Stomach (tissue), 9 donors: ENCODE measurements around the gene LRRC7. TPM values are rescaled to one million over a fixed set of nuclear protein-coding genes. Genes with fewer than 3 reads are reported as not detected.

Experiments used
- DNase-seq, 2 donors: peaks; one replicate each; pipeline versions ENCODE4 v3.0.0 to v3.0.0-alpha.2; 2013 to 2019
- H3K27ac ChIP-seq, 5 donors: fragments of 200-600 bp in 4 of 5; sonication (generic) in 4 of 5; one replicate each; pipeline ENCODE4 v1.5.1; 2013 to 2019; ENCODE audit warnings: mild to moderate bottlenecking in 1 of 5, moderate library complexity in 1 of 5
- H3K27me3 ChIP-seq, 3 donors: fragments of 200-600 bp; sonication (generic); one replicate each; pipeline ENCODE4 v1.5.1; 2017 to 2019; ENCODE audit warnings: mixed run types in 1 of 3
- H3K36me3 ChIP-seq, 4 donors: fragments of 200-600 bp; sonication (generic); 1 replicate in 3 of 4; 2 replicates in 1 of 4; pipeline ENCODE4 v1.5.1; 2016 to 2019
- H3K4me1 ChIP-seq, 4 donors: fragments of 200-600 bp; sonication (generic); one replicate each; pipeline ENCODE4 v1.5.1; 2016 to 2019
- H3K4me3 ChIP-seq, 4 donors: fragments of 200-600 bp; sonication (generic) in 3 of 4; one replicate each; pipeline ENCODE4 v1.5.1; 2016 to 2019; ENCODE audit warnings: mild to moderate bottlenecking in 1 of 4
- H3K9me3 ChIP-seq, 4 donors: fragments of 200-600 bp; sonication (generic); one replicate each; pipeline ENCODE4 v1.5.1; 2016 to 2019
- EP300 ChIP-seq: sonication (generic); formaldehyde crosslinking; IDR thresholded peaks from one replicate; pipeline ENCODE4 v1.6.1; 2017; ENCODE audit warnings: antibody characterized with exemption
- POLR2A ChIP-seq, 4 donors: fragments of 450-650 bp; IDR thresholded peaks; one replicate each; pipeline ENCODE4 v1.6.1; 2016; ENCODE audit warnings: antibody characterized with exemption in 4 of 4, control low read depth in 2 of 4, mild to moderate bottlenecking in 1 of 4, moderate library complexity in 1 of 4
- POLR2AphosphoS5 ChIP-seq, 3 donors: sonication (generic); formaldehyde crosslinking; IDR thresholded peaks; one replicate each; pipeline ENCODE4 v1.6.1; 2016; ENCODE audit warnings: antibody characterized with exemption in 3 of 3
- WGBS, 5 donors: extraction: QIAGEN DNeasy Blood & Tissue Kit in 3 of 5; methylation state at CpG; one replicate each; pipeline versions ENCODE4 v1.1.5 to v1.1.7; 2013 to 2018; 5-methylcytosine and 5-hydroxymethylcytosine counted together
- intact Hi-C: fragments of 100-400 bp; cut with DNase I; formaldehyde crosslinking; loops from one replicate; pipeline ENCODE4 v1.15.1; 2023; ENCODE audit warnings: low total_unique reads
- polyA plus RNA-seq, 3 donors: library from polyadenylated mRNA; stranded (reverse); fragments of 200-250 nt; gene quantifications; one replicate each; pipeline ENCODE4 v1.2.3, GENCODE V29; 2013
- total RNA-seq, 5 donors: library from RNA; depleted of rRNA; stranded (reverse); fragments of >200 nt; gene quantifications; one replicate each; pipeline versions ENCODE4 v1.1.0 to v1.2.3, GENCODE V29; 2014 to 2016
- TF ChIP-seq, protein P1 (sequence below), 7 experiments: fragments of 450-650 bp in 4 of 7; fragments of 200-600 bp in 3 of 7; sonication (generic) in 3 of 7; IDR thresholded peaks; one replicate each; pipeline ENCODE4 v1.5.1; 2016 to 2019; ENCODE audit warnings: antibody characterized with exemption in 7 of 7, control low read depth in 2 of 7, mild to moderate bottlenecking in 1 of 7
- donor health status: healthy with polysubstance abuse.
- donor health status: Bipolar disorder and iron deficiency.
- donor health status: healthy.

Gene LRRC7
- total and polyA plus RNA-seq, 8 donors: 0.06 to 22.4 (median 0.31) TPM; not detected in 1

DNA sequence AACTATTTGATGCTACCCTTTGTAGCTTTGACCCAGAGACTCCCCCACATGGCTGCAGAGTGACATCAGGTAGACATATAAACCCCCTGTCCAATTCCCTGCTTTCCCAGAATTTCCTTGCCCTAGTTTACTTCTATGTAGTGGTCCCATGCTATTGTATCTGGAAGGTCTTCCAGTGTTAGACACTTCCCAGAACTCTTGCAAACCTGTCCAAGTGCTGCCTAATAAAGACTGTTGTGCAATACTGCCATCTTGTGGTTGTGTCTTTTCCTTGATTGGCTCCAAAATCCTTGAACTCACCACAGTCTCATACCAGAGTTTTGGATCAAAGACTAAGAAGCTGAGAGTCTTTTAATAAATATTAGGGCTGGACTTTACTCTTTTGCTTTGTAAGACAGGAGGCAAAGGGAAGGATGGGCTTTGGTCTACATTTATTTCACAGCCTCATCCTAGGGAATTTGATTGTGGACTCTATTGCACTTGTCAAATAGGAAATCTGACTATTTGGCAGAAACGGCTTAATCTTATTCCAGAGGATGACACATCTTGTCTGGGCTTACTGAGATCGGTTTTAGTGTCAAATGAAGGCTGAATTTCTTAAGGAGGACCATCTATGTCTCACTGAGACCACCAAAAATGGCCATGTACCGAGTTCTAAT is 169.9 kb downstream of the LRRC7 start:
- Histone ChIP-seq H3K9me3 (no peaks in the 10 kb centered on the region), H3K4me1 (peaks cover 0 to 7% (median 0%) of the 10 kb centered on the region in 4 donors), H3K4me3 (no peak overlapping the region), H3K27ac (no peak overlapping the region), H3K27me3 (no peaks in the 10 kb centered on the region), H3K36me3 (no peaks in the 10 kb centered on the region)
- intact Hi-C loops: no loop called here
- 20 to 34% (median 30%) methylated on average over 3 of the region's 3 CpGs for WGBS, 5 donors
- peak in 1 of 2 donors; percentile 80 for DNase-seq
- TF ChIP-seq, protein P1, sequence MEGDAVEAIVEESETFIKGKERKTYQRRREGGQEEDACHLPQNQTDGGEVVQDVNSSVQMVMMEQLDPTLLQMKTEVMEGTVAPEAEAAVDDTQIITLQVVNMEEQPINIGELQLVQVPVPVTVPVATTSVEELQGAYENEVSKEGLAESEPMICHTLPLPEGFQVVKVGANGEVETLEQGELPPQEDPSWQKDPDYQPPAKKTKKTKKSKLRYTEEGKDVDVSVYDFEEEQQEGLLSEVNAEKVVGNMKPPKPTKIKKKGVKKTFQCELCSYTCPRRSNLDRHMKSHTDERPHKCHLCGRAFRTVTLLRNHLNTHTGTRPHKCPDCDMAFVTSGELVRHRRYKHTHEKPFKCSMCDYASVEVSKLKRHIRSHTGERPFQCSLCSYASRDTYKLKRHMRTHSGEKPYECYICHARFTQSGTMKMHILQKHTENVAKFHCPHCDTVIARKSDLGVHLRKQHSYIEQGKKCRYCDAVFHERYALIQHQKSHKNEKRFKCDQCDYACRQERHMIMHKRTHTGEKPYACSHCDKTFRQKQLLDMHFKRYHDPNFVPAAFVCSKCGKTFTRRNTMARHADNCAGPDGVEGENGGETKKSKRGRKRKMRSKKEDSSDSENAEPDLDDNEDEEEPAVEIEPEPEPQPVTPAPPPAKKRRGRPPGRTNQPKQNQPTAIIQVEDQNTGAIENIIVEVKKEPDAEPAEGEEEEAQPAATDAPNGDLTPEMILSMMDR (IDR thresholded peaks at IDR 0.05): peak in 3 of 7 experiments; percentile 39 to 51 (median 43)
- TF ChIP-seq POLR2AphosphoS5 (IDR thresholded peaks at IDR 0.05): no peak

DNA sequence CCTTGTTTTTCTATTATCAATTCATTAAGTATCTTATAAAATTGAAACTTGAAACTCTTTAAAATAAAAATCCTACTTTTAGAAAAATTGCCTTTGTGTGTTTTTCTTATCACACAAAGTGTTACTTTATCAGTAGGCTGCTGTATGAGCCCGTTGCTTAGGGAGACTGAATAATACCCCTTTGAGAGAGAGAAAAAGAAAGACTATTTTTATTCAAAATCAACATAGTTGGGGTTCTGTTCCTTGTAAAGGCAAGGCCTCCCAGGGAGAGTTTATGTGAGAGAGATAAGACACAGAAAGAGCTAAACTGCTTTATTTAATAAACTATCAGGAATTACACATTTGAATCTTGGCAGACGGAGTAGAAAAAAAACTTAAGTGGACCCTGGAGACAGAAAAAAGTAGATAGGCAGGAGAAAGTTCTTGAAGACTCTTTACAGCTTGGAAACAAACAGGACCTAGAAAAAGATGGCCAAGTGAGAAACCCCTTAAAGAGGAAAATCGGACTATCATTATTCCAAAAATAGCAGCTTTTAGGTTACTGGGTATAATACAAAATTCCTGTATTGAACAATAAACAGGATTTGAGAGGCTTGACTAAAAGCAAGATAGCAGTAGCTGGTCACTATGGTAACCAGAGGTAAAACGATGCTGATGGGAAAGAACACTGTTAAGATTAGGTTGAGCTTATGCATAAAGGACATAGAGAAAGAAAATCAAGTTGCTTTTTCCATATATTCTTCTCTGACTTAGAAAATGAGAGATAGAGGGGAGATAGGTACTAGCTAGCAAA is 170.9 kb downstream of the LRRC7 start:
- intact Hi-C loops: no loop called here
- Histone ChIP-seq H3K27me3 (no peaks in the 10 kb centered on the region), H3K36me3 (no peaks in the 10 kb centered on the region), H3K4me3 (no peak overlapping the region), H3K27ac (no peak overlapping the region), H3K9me3 (no peaks in the 10 kb centered on the region), H3K4me1 (peaks cover 0 to 7% (median 0%) of the 10 kb centered on the region in 4 donors)
- 15 to 30% (median 21%) methylated on average over 4 of the region's 4 CpGs for whole genome bisulfite sequencing, 5 donors
- peak in 1 of 2 donors; percentile 27 for DNase-seq
- TF ChIP-seq EP300 (no peak), POLR2A (IDR thresholded peaks at IDR 0.05) (no peak), POLR2AphosphoS5 (IDR thresholded peaks at IDR 0.05) (no peak)
- TF ChIP-seq, protein P1 (IDR thresholded peaks at IDR 0.05): no peak

DNA sequence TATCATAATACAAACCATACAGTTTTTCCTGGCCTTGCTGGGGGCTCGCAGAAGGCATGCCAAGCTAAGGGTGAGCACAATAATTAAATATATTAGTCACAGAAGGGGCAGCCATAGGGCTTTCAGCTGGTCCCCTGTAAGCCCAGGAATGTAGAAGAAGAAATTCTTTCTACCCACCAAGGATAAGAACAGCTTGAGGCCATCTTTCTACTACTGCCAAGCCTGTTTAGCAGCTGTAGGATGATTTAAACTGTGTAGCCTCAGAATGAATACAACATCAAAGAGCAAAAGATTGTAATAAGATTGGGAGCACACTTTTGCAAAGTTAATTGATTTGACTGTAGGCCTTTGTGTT is 171.5 kb downstream of the LRRC7 start:
- Histone ChIP-seq H3K4me3 (no peak overlapping the region), H3K27ac (no peak overlapping the region), H3K27me3 (no peaks in the 10 kb centered on the region), H3K9me3 (no peaks in the 10 kb centered on the region), H3K4me1 (peaks cover 0 to 7% (median 0%) of the 10 kb centered on the region in 4 donors), H3K36me3 (no peaks in the 10 kb centered on the region)
- DNase-seq: peak in 1 of 2 donors; percentile 16
- intact Hi-C loops: no loop called here
- TF ChIP-seq POLR2A (IDR thresholded peaks at IDR 0.05) (no peak), POLR2AphosphoS5 (IDR thresholded peaks at IDR 0.05) (no peak), EP300 (no peak)
- TF ChIP-seq, protein P1 (IDR thresholded peaks at IDR 0.05): no peak
- 70 to 89% (median 81%) methylated on average over 1 of the region's 1 CpG for WGBS, 5 donors

DNA sequence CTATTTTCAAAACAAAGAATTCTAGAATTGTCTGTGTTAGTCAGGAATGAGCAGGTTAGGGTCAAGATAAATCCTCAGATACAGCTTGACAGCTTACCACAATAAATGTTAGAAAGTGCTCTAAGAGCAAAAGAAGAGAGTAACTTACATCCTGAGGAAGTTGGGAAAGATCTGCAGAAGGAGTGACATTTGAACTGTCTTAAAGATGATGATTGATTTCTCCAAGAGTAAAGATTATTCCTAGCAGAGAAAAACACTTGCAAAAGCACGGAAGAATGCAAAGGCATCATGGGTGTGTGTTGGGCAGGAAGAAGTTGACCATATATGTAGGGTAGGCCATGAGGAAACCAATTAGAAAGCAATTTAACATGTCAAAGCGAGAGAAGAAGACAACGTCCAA is 175.4 kb downstream of the LRRC7 start:
- no peaks in the 10 kb centered on the region for H3K36me3 ChIP-seq
- intact Hi-C loops: no loop called here
- H3K27ac ChIP-seq: no peak overlapping the region
- 59 to 66% (median 63%) methylated on average over 3 of the region's 3 CpGs for WGBS, 5 donors
- H3K4me3 ChIP-seq: no peak overlapping the region
- H3K4me1 ChIP-seq: peaks cover 0 to 3% (median 0%) of the 10 kb centered on the region in 4 donors
- no peak for DNase-seq
- H3K9me3 ChIP-seq: no peaks in the 10 kb centered on the region
- H3K27me3 ChIP-seq: no peaks in the 10 kb centered on the region
- TF ChIP-seq POLR2AphosphoS5 (IDR thresholded peaks at IDR 0.05) (no peak), POLR2A (IDR thresholded peaks at IDR 0.05) (no peak), EP300 (no peak)
- TF ChIP-seq, protein P1 (IDR thresholded peaks at IDR 0.05): no peak
